Measurements from ENCODE around the gene CELSR1.
"Not testable (repeated sequence)": the region's sequence is repeated elsewhere in the genome, so short reads cannot be mapped to it uniquely, and the experiment has no call there.

Gene CELSR1

DNA sequence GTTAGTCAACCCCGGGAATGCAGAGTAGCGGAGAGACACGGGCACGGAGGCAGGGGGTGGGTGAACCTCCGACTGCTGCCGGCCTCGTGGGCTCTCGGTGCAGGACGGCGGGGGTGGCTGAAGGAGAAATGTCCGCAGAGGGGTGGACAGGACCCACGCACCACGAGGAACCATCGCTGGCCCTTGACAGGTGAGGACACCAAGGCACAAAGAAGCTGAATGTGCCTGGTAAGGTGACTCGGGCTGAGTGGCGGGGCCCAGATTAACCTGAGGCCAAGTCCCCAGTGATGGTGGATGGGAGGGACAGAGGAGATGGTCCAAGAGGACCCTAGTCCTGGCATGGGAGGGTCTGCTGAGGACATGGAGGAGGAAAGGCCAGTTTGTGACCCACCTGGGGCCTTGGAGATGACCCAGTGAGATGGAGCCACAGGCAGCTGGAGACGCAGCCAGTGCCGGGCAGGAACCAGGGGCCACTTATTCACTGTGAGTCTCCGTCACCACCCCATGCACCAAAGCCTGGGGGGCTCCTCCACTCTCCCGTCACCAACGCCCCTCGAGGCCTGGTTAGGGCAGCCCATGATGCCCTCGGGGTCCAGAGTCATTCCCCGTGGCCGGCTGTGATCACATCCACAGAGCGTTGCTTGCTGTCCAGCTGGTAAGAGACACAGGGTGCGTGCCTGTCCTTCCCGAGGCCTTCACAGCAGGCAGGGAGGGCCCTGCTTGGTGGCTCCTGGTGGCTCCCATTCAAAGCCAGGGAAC, 64.2 kb downstream of the CELSR1 start:
- H3K36me3 ChIP-seq = no peaks in the 10 kb centered on the region
- no peak overlapping the region for H3K4me3 ChIP-seq (ENCODE audit: low read depth in 1 of 2, low read length in 1 of 2)
- peaks cover 27% of the 10 kb centered on the region for H3K27me3 ChIP-seq
- H3K9me3 ChIP-seq = no peaks in the 10 kb centered on the region
- no peaks in the 10 kb centered on the region for H3K4me1 ChIP-seq (ENCODE audit: control insufficient read depth in 1 of 2, insufficient read depth in 1 of 2, low read depth in 1 of 2, low read length in 1 of 2)
- H3K27ac ChIP-seq = no peak overlapping the region
- TF ChIP-seq, protein P1, sequence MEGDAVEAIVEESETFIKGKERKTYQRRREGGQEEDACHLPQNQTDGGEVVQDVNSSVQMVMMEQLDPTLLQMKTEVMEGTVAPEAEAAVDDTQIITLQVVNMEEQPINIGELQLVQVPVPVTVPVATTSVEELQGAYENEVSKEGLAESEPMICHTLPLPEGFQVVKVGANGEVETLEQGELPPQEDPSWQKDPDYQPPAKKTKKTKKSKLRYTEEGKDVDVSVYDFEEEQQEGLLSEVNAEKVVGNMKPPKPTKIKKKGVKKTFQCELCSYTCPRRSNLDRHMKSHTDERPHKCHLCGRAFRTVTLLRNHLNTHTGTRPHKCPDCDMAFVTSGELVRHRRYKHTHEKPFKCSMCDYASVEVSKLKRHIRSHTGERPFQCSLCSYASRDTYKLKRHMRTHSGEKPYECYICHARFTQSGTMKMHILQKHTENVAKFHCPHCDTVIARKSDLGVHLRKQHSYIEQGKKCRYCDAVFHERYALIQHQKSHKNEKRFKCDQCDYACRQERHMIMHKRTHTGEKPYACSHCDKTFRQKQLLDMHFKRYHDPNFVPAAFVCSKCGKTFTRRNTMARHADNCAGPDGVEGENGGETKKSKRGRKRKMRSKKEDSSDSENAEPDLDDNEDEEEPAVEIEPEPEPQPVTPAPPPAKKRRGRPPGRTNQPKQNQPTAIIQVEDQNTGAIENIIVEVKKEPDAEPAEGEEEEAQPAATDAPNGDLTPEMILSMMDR (IDR thresholded peaks at IDR 0.05) = no peak

DNA sequence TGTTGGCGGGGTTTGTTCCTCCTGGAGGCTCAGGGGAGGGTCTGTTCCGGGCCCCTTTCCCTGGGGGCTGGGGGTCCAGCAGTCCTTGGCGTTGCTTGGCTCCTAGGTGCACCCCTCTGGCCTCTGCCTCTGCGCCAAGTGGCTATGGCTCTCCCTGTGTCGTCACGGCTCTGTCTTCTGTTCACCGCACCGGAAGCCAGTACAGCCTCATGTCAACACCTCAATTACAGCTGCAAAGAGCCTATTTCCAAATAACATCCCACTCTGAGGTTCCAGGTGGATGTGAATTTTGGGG, 64.8 kb downstream of the CELSR1 start:
- TF ChIP-seq, protein P1 (IDR thresholded peaks at IDR 0.05) = no peak
- H3K27ac ChIP-seq = no peak overlapping the region
- H3K4me3 ChIP-seq (ENCODE audit: low read depth in 1 of 2, low read length in 1 of 2) = no peak overlapping the region
- peaks cover 22% of the 10 kb centered on the region for H3K27me3 ChIP-seq
- H3K9me3 ChIP-seq = no peaks in the 10 kb centered on the region
- no peaks in the 10 kb centered on the region for H3K36me3 ChIP-seq
- H3K4me1 ChIP-seq (ENCODE audit: control insufficient read depth in 1 of 2, insufficient read depth in 1 of 2, low read depth in 1 of 2, low read length in 1 of 2) = no peaks in the 10 kb centered on the region

DNA sequence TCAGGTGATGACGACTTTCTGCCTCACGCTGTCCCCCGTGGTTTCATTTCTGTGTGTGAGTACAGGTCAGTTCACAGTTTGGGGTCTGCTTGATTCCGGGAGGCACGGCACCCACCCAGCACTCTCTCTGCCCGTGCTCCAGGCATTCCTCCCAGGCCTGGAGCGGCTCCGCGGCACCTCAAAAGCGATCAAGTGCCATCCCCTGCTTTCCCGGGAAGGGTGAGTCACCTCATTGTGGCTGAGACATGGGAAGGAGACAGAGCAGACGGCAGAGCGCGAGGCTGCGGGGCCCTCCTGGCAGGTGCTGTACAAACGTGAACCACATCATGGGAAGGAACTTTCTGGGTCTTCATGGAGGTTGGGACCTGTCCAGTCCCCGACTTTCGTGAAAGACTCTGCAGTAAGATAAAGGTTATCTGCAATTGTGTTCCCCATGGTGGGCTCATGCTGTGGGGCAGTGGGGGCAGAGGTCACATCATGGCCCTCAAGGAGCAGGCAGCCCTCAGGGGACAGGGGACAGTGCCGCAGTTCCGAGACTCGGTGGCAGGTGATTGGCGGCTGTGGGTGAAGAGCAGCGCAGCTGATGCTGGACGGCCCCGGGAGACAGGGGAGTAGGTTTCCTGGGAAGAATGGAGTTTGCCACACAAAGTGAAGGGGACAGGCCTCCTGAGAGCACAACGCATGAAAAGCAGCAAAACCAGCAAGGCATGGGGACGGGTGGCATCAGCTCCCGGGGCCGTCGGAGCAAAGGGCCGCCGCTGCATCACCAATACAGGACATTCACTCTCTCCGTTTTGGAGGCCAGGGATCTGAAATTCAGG, 65.3 kb downstream of the CELSR1 start:
- no peaks in the 10 kb centered on the region for H3K4me1 ChIP-seq (ENCODE audit: control insufficient read depth in 1 of 2, insufficient read depth in 1 of 2, low read depth in 1 of 2, low read length in 1 of 2)
- H3K36me3 ChIP-seq = no peaks in the 10 kb centered on the region
- no peaks in the 10 kb centered on the region for H3K9me3 ChIP-seq
- no peak overlapping the region for H3K4me3 ChIP-seq (ENCODE audit: low read depth in 1 of 2, low read length in 1 of 2)
- H3K27me3 ChIP-seq = peaks cover 16% of the 10 kb centered on the region
- TF ChIP-seq, protein P1 (IDR thresholded peaks at IDR 0.05) = no peak
- no peak overlapping the region for H3K27ac ChIP-seq

DNA sequence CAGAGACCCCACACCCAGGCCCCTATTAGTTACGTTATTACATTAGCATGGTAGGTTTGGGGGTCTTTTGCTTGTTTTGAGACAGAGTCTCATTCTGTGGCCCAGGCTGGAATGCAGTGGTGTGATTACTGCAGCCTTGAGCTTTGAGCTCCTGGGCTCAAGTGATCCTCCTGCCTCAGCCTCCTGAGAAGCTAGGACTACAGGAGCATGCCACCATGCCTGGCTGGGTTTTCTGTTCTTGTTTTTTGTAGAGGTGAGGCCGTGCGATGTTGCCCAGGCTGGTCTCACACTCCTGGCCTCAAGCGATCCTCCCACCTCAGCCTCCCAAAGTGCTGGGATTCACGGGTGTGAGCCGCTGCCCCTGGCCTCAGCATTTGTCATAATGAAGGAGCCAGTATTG, 66.1 kb downstream of the CELSR1 start:
- H3K4me1 ChIP-seq (ENCODE audit: control insufficient read depth in 1 of 2, insufficient read depth in 1 of 2, low read depth in 1 of 2, low read length in 1 of 2); H3K9me3 ChIP-seq; H3K36me3 ChIP-seq; H3K27me3 ChIP-seq; H3K27ac ChIP-seq; H3K4me3 ChIP-seq (ENCODE audit: low read depth in 1 of 2, low read length in 1 of 2): not testable (repeated sequence)

DNA sequence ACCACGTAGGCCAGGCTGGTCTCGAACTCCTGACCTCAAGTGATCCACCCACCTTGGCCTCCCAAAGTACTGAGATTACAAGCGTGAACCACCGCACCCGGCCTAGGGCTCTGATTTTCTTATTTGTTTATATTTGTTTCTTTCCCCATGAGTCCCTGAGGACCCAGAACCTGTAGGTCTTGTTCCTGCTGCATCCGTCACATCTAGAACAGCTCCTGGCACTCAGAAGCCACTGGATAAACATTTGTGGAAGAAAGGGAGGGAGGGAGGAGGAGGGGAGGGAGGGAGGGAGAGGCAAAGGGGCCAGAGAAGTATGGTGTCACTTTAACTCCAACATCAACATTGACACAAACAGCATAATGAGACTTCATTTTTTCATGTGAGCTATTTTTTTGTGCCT, 67.7 kb downstream of the CELSR1 start:
- TF ChIP-seq, protein P1 (IDR thresholded peaks at IDR 0.05) = no peak
- no peak overlapping the region for H3K27ac ChIP-seq

DNA sequence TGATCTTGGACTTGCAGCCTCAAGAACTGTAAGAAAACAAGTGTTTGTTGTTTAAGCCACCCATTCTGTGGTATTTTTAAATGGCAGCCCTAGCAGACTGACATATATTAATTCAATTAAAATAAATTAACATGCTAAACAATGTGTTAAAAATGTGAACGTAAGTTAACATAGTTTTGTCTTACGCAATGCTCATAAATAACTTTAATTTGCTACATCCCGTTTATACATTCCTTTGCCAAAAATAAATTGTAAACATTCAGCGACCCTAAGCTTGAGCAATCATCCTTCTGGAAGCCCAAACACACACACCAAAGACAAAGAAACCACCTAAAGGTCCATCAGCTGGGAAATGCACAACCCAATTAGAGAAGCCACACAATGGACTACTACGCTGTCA, 70.4 kb downstream of the CELSR1 start:
- H3K36me3 ChIP-seq = no peaks in the 10 kb centered on the region
- TF ChIP-seq, protein P1 (IDR thresholded peaks at IDR 0.05) = no peak
- H3K4me1 ChIP-seq (ENCODE audit: control insufficient read depth in 1 of 2, insufficient read depth in 1 of 2, low read depth in 1 of 2, low read length in 1 of 2) = no peaks in the 10 kb centered on the region
- H3K27ac ChIP-seq = no peak overlapping the region
- no peaks in the 10 kb centered on the region for H3K9me3 ChIP-seq
- H3K27me3 ChIP-seq = no peaks in the 10 kb centered on the region
- H3K4me3 ChIP-seq (ENCODE audit: low read depth in 1 of 2, low read length in 1 of 2) = no peak overlapping the region

More for the DNA sequence above, 67.7 kb downstream of the CELSR1 start:
- H3K4me3 ChIP-seq (ENCODE audit: low read depth in 1 of 2, low read length in 1 of 2) = no peak overlapping the region
- no peaks in the 10 kb centered on the region for H3K9me3 ChIP-seq
- H3K4me1 ChIP-seq (ENCODE audit: control insufficient read depth in 1 of 2, insufficient read depth in 1 of 2, low read depth in 1 of 2, low read length in 1 of 2) = no peaks in the 10 kb centered on the region
- no peaks in the 10 kb centered on the region for H3K27me3 ChIP-seq
- no peaks in the 10 kb centered on the region for H3K36me3 ChIP-seq
